Panc1 (cell line): ENCODE measurements around the gene IFI16. TPM values are rescaled to one million over a fixed set of nuclear protein-coding genes. Genes with fewer than 3 reads are reported as not detected.
A peak's percentile ranks its signal among the peaks of the same experiment; 100 is the strongest.

Experiments
- ATAC-seq: fragments of 200-7000 bp; cut with Tn5 transposase; 2 replicates; pipeline ENCODE4 v1.9.1; 2020; ENCODE audit warnings: mild to moderate bottlenecking, moderate library complexity
- BruUV-seq: library from RNA; stranded (reverse); fragments of 400-500 nt; replicated peaks from 2 replicates; lab custom pipeline; 2021; lab: Mats Ljungman, UMichigan
- CTCF ChIA-PET: fragments of 300-600 bp; sonication (Branson Sonifier 250); formaldehyde crosslinking; loops from one replicate; lab custom pipeline; 2022; ENCODE audit warnings: antibody characterized with exemption; lab: Charles Lee
- POLR2A ChIA-PET: fragments of 300-600 bp; sonication (Branson Sonifier 250); formaldehyde crosslinking; loops from one replicate; lab custom pipeline; 2022; ENCODE audit warnings: antibody characterized with exemption; lab: Charles Lee
- DNase-seq: peaks from one replicate; pipeline ENCODE4 v3.0.0-alpha.2; 2010; ENCODE audit warnings: low read depth, low spot score
- H3K27ac ChIP-seq: 2 replicates; pipeline ENCODE4 v1.5.1; 2011; ENCODE audit warnings: mild to moderate bottlenecking, low read length, inconsistent platforms
- H3K27me3 ChIP-seq: fragments of 200-500 bp; sonication (Bioruptor generic); 2 replicates; pipeline ENCODE4 v1.6.0; 2014; ENCODE audit warnings: low read length, inconsistent platforms; ENCODE audit not compliant: control insufficient read depth, insufficient read depth
- H3K36me3 ChIP-seq: fragments of 200-500 bp; sonication (Bioruptor generic); 2 replicates; pipeline ENCODE4 v1.5.1; 2014; ENCODE audit warnings: inconsistent platforms, mild to moderate bottlenecking, low read length, moderate library complexity; ENCODE audit not compliant: control insufficient read depth, insufficient read depth
- H3K4me1 ChIP-seq: 2 replicates; pipeline ENCODE4 v1.5.1; 2011; ENCODE audit warnings: inconsistent platforms, mild to moderate bottlenecking, low read length, moderate library complexity; ENCODE audit not compliant: control insufficient read depth, insufficient read depth
- H3K4me3 ChIP-seq, 2 experiments: 2 replicates each; pipeline ENCODE4 v1.5.1; 2011 to 2012; ENCODE audit warnings: low read depth in 2 of 2, low read length in 2 of 2, mild to moderate bottlenecking in 2 of 2, inconsistent platforms in 1 of 2, moderate library complexity in 1 of 2
- H3K9me3 ChIP-seq: fragments of 200-500 bp; sonication (Bioruptor generic); 2 replicates; pipeline ENCODE4 v1.5.1; 2014; ENCODE audit warnings: low read depth, mild to moderate bottlenecking, inconsistent platforms, low read length, moderate library complexity; ENCODE audit not compliant: control insufficient read depth, insufficient read depth
- CTCF ChIP-seq: fragments of 450-650 bp; IDR thresholded peaks from 2 replicates; pipeline ENCODE4 v1.5.1; 2017; ENCODE audit warnings: mild to moderate bottlenecking
- POLR2AphosphoS5 ChIP-seq: IDR thresholded peaks from 2 replicates; pipeline ENCODE4 v1.6.1; 2012; ENCODE audit warnings: mild to moderate bottlenecking, low read depth, low read length, moderate library complexity
- SIN3A ChIP-seq: IDR thresholded peaks from 2 replicates; pipeline ENCODE4 v1.6.1; 2012; ENCODE audit warnings: low read depth, mild to moderate bottlenecking, low read length, moderate library complexity, borderline replicate concordance; ENCODE audit not compliant: insufficient read depth
- TCF7L2 ChIP-seq: IDR thresholded peaks from 2 replicates; pipeline ENCODE4 v1.6.1; 2011; ENCODE audit warnings: mild to moderate bottlenecking, low read depth, low read length, inconsistent platforms
- in situ Hi-C: cut with HindIII; loops from 2 replicates; pipeline ENCODE4 v1.10.0; 2016; ENCODE audit warnings: low sequenced_read_pairs, low pct_unique_long_range_greater_than_20kb
- intact Hi-C: fragments of 100-400 bp; cut with micrococcal nuclease; formaldehyde crosslinking; loops from one replicate; pipeline ENCODE4 v1.10.0; 2022; ENCODE audit not compliant: unreplicated experiment
- total RNA-seq: library from RNA; stranded (reverse); gene quantifications from one replicate; pipeline ENCODE4 v1.2.1, GENCODE V29; 2021; ENCODE audit not compliant: unreplicated experiment
- TF ChIP-seq, protein P1 (sequence below), 2 experiments: IDR thresholded peaks; 2 replicates each; pipeline ENCODE4 v1.6.1; 2011 to 2012; ENCODE audit warnings: low read depth in 2 of 2, control low read depth in 1 of 2, low read length in 1 of 2, mild to moderate bottlenecking in 1 of 2, moderate library complexity in 1 of 2; ENCODE audit not compliant: insufficient read depth in 1 of 2

Gene IFI16
- total RNA-seq, 1 experiment from 2014 or later = 0.36 TPM

- no peaks in the 10 kb centered on the region for H3K4me1 ChIP-seq
- no peak overlapping the region for H3K4me3 ChIP-seq
- ChIA-PET POLR2A (no interaction called here), CTCF (no interaction called here)
- no peak overlapping the region for H3K27ac ChIP-seq
- intact Hi-C loops (no loop called here), in situ Hi-C loops (no loop called here)
- no peaks in the 10 kb centered on the region for H3K27me3 ChIP-seq
- TF ChIP-seq POLR2AphosphoS5 = no peak
- no peak for TF ChIP-seq TCF7L2
- TF ChIP-seq SIN3A = no peak
- no peak for TF ChIP-seq CTCF
- TF ChIP-seq, protein P1, sequence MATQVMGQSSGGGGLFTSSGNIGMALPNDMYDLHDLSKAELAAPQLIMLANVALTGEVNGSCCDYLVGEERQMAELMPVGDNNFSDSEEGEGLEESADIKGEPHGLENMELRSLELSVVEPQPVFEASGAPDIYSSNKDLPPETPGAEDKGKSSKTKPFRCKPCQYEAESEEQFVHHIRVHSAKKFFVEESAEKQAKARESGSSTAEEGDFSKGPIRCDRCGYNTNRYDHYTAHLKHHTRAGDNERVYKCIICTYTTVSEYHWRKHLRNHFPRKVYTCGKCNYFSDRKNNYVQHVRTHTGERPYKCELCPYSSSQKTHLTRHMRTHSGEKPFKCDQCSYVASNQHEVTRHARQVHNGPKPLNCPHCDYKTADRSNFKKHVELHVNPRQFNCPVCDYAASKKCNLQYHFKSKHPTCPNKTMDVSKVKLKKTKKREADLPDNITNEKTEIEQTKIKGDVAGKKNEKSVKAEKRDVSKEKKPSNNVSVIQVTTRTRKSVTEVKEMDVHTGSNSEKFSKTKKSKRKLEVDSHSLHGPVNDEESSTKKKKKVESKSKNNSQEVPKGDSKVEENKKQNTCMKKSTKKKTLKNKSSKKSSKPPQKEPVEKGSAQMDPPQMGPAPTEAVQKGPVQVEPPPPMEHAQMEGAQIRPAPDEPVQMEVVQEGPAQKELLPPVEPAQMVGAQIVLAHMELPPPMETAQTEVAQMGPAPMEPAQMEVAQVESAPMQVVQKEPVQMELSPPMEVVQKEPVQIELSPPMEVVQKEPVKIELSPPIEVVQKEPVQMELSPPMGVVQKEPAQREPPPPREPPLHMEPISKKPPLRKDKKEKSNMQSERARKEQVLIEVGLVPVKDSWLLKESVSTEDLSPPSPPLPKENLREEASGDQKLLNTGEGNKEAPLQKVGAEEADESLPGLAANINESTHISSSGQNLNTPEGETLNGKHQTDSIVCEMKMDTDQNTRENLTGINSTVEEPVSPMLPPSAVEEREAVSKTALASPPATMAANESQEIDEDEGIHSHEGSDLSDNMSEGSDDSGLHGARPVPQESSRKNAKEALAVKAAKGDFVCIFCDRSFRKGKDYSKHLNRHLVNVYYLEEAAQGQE (IDR thresholded peaks at IDR 0.05; ENCODE audit: insufficient read depth in 1 of 2, low read depth in 2 of 2, low read length in 1 of 2) = no peak
- ATAC-seq (no peak), DNase-seq (no peak)
- BruUV-seq = no TSS peak
- no peaks in the 10 kb centered on the region for H3K36me3 ChIP-seq
- H3K9me3 ChIP-seq = no peaks in the 10 kb centered on the region
These were observed 79.0 kb downstream of the IFI16 start for GRCh38 chr1:159088546-159089183.

DNA sequence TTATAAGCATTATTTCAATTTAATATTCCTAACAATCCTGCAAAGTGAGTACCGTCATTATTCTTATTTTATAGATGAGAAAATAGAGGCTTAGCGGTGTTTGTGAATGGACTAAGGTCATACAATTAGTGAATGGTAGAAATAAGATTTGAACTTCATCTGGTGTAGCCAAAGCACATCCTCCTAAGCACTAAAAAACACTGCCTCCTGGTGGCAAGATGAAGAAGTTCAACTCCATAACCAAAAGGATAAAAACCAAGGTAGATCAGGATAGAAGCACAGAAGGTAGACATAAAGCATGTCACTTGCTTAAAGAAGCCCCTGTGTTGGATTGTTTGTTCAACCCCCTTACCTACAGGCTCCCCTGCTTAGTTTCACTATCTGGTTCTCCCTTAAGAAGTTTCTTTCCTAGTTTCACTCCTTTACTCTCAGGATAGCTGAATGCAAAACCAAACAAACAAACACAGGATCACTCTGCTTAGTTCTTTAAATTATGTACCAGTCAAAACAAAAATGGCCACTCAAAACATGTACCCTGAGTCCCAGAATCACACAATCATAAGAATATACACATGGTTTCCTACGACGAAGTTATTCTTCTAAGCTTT, 79.6 kb downstream of the IFI16 start:
- H3K27me3 ChIP-seq = no peaks in the 10 kb centered on the region
- H3K36me3 ChIP-seq = no peaks in the 10 kb centered on the region
- DNase-seq = no peak
- ChIA-PET CTCF (interaction anchor here (0.6 kb wide), 1 partner anchor 125 kb away, joined by 3 read pairs; no protein-coding TSS in a partner anchor), POLR2A (no interaction called here)
- TF ChIP-seq, protein P1 (IDR thresholded peaks at IDR 0.05; ENCODE audit: insufficient read depth in 1 of 2, low read depth in 2 of 2, low read length in 1 of 2) = no peak
- peak; percentile 58; the same call in 1 of the 2 replicates for TF ChIP-seq CTCF
- intact Hi-C loops = no loop called here
- in situ Hi-C loops = no loop called here
- no peak overlapping the region for H3K27ac ChIP-seq
- H3K4me3 ChIP-seq = no peak overlapping the region
- H3K4me1 ChIP-seq = no peaks in the 10 kb centered on the region
- BruUV-seq = no TSS peak
- no peak for ATAC-seq
- H3K9me3 ChIP-seq = no peaks in the 10 kb centered on the region
